Retinal pigment epithelial cell (primary cell): Measurements from ENCODE around the gene ABCA7.

Source experiments
- DNase-seq: peaks from one replicate; pipeline ENCODE4 v3.0.0-alpha.2; 2010; ENCODE audit warnings: low read depth
- H3K4me3 ChIP-seq: 2 replicates; pipeline ENCODE4 v1.5.1; 2011; ENCODE audit warnings: mild to moderate bottlenecking, low read length, control low read depth, moderate library complexity
- TF ChIP-seq, protein P1 (sequence below): conservative IDR thresholded peaks from 2 replicates; pipeline ENCODE4 v1.5.1; 2011; ENCODE audit warnings: low read depth, low read length, control low read depth, inconsistent platforms

ABCA7 gene

DNA sequence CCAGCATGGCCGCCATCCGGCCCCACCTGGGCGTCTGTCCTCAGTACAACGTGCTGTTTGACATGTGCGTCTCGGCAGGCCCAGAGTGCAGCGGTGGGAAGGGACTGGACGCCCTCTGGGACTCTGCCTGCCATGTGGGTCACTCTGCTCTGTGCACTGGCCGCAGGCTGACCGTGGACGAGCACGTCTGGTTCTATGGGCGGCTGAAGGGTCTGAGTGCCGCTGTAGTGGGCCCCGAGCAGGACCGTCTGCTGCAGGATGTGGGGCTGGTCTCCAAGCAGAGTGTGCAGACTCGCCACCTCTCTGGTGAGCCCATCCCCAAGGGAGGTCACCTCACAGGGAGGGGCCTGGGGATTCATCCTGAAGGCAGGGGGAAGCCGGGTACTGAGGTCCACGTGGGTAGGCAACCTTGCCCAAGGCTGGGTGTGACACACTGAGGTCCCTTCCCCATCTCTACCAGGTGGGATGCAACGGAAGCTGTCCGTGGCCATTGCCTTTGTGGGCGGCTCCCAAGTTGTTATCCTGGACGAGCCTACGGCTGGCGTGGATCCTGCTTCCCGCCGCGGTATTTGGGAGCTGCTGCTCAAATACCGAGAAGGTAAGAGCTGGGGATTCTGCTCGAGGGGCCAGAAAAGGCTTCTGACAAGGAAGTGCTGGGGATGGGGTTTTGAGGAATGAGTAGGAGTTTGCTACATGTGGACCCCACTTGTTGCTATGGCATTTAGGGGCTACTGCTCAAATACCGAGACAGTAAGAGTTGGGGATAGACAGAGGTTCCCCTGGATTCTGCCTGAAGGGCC, 11.3 kb downstream of the ABCA7 start:
- H3K4me3 ChIP-seq, result no peak overlapping the region
- TF ChIP-seq, protein P1, sequence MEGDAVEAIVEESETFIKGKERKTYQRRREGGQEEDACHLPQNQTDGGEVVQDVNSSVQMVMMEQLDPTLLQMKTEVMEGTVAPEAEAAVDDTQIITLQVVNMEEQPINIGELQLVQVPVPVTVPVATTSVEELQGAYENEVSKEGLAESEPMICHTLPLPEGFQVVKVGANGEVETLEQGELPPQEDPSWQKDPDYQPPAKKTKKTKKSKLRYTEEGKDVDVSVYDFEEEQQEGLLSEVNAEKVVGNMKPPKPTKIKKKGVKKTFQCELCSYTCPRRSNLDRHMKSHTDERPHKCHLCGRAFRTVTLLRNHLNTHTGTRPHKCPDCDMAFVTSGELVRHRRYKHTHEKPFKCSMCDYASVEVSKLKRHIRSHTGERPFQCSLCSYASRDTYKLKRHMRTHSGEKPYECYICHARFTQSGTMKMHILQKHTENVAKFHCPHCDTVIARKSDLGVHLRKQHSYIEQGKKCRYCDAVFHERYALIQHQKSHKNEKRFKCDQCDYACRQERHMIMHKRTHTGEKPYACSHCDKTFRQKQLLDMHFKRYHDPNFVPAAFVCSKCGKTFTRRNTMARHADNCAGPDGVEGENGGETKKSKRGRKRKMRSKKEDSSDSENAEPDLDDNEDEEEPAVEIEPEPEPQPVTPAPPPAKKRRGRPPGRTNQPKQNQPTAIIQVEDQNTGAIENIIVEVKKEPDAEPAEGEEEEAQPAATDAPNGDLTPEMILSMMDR, result no peak
- no peak for DNase-seq

DNA sequence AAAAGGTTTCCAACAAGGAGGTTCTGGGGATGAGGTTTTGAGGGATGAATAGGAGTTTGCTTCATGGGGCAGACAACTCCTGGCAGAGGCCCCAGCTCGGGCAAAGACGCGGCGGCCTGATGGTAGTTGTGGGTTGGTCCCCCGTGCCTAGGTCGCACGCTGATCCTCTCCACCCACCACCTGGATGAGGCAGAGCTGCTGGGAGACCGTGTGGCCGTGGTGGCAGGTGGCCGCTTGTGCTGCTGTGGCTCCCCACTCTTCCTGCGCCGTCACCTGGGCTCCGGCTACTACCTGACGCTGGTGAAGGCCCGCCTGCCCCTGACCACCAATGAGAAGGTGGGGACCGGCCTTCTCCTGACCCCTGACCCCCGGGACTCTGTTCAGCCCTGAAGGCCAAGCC, 11.9 kb downstream of the ABCA7 start:
- no peak for DNase-seq
- no peak overlapping the region for H3K4me3 ChIP-seq
- TF ChIP-seq, protein P1, result no peak

DNA sequence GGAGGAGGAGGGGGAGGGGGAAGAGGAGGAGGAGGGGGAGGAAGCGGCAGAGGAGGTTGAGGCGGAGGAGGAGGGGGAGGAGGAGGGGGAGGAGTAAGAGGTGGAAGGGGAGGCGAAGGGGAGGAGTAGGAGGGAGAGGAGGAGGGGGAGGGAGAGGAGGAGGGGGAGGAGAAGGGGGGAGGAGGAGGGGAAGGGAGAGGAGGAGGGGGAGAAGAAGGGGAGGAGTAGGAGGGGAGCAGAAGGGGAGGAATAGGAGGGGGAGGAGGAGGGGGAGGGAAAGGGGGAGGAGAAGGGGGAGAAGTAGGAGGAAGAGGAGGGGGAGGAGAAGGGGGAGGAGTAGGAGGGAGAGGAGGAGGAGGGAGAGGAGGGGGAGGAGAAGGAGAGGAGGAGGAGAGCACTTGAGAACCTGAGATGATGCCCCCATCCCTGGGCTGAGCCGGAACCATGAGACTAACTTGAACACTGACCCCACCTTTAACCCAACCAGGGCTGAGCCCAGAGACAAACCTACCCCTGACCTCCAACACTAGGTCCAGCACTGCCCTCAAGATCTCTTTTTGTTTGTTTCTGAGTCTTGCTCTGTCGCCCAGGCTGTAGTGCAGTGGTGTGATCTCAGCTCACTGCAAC, 12.6 kb downstream of the ABCA7 start:
- DNase-seq, result no peak
- H3K4me3 ChIP-seq, result no peak overlapping the region
- TF ChIP-seq, protein P1, result no peak

DNA sequence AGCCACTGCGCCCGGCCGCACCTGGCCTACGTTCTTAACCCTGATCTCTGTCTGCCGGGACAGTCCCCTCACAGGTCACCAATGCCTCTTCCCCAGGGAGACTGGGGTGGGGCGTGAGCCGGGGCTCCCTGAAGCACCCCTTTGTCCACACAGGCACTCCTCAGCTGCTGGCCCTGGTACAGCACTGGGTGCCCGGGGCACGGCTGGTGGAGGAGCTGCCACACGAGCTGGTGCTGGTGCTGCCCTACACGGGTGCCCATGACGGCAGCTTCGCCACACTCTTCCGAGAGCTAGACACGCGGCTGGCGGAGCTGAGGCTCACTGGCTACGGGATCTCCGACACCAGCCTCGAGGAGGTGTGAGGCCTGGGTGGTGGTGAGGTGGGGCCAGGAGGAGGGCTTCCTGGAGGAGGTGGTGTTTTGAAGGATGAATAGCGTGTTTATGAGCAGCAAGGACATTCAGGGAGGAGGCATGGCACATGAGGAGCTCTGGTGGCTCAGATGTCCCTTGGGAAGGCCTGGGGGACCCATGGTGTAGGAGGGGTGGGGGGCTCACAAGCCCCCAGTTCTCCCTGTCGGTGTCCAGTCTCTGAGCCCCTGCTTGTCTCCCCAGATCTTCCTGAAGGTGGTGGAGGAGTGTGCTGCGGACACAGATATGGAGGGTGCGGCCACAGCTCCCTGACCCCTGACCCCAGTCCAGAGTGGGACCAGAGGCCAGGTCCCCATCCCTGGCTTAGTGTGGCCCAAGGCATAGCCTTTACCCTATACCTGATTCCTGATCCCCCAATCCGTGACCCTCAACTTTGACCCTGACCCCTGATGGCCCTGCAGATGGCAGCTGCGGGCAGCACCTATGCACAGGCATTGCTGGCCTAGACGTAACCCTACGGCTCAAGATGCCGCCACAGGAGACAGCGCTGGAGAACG, 13.5 kb downstream of the ABCA7 start:
- no peak for DNase-seq
- TF ChIP-seq, protein P1, result no peak
- H3K4me3 ChIP-seq, result no peak overlapping the region

DNA sequence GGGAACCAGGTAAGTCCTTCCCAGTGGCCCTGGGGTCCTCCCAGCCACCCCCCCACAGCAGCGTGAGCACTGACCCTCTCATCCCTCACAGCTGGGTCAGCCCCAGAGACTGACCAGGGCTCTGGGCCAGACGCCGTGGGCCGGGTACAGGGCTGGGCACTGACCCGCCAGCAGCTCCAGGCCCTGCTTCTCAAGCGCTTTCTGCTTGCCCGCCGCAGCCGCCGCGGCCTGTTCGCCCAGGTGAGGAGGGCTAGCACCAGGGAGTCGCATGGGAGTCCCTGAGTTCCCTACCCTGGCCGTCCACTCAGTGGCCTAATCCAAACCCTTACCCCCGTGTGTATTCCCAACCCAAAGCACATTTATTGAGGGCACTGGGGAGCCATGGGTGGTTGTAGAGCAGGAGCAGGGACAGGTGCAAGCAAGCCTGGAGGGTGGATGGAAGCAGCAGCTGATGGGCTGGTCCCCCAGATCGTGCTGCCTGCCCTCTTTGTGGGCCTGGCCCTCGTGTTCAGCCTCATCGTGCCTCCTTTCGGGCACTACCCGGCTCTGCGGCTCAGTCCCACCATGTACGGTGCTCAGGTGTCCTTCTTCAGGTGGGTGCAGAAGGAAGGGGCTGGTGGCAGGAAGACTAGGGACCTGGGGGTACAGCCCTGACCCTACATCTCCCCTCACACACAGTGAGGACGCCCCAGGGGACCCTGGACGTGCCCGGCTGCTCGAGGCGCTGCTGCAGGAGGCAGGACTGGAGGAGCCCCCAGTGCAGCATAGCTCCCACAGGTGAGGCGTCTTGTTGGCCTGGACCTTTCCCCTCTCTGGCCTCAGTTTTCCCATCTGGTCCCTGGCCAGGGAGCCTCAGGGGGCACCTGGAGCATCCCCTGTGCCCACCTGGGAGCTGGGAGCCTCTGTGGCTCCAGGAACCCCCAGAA, 14.5 kb downstream of the ABCA7 start:
- DNase-seq, result no peak
- TF ChIP-seq, protein P1, result no peak
- H3K4me3 ChIP-seq, result no peak overlapping the region

DNA sequence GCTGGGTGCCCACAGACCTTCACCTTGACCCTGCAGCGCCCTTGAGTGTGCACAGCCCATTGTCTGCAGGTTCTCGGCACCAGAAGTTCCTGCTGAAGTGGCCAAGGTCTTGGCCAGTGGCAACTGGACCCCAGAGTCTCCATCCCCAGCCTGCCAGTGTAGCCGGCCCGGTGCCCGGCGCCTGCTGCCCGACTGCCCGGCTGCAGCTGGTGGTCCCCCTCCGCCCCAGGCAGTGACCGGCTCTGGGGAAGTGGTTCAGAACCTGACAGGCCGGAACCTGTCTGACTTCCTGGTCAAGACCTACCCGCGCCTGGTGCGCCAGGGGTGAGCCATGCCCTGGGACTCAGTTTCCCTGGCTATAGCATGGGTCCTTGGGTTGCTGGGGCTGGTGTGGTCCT, 15.1 kb downstream of the ABCA7 start:
- no peak for DNase-seq
- TF ChIP-seq, protein P1, result no peak
- H3K4me3 ChIP-seq, result no peak overlapping the region
